ENCODE measurements around the gene GNAL. TPM values are rescaled to one million over a fixed set of nuclear protein-coding genes. Genes with fewer than 3 reads are reported as not detected.
"Not testable (repeated sequence)": the region's sequence is repeated elsewhere in the genome, so short reads cannot be mapped to it uniquely, and the experiment has no call there.

Gene GNAL
- total RNA-seq, 6 experiments from 2014 or later = 0.09 to 0.21 (median 0.17) TPM

DNA sequence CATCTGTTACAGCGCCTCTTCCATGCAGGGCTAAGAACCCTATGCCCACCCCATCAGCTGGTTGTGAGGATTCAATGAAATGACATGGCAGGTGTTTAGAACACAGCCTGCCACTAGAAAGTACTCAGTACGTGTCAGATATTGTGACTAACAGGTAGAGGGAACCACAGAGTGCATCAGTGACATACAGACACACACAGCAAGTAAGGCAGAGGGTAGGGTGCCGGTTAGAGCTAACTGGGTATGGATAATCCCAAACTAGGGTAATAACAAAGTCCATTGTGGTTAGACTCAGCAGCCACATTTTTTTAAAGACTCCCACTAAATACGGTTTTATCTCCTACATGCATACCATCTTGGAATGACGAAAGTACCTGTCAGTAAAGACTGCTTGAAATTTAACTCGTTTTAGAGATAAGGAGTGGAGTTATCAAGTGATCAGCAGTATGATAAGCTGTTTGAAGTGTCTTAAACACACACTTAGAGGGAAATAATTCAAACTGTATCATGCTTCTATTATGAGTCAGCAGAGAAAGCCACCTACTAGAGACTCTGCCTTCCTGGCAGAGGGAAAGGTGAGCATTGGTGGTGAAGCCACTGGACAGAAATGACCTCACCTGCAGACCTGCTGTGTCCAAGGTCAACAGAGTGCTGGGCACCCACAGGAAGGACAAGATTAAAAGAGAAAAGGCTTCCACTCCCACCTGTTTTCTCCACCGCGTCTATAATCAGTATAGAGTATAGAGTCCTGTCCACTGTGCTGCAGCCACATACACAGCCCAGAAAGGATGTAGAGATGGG, 198.5 kb downstream of the GNAL start:
- no peak for DNase-seq
- no peaks in the 10 kb centered on the region; the same call in 1 of the 2 replicates for H3K27me3 Mint-ChIP-seq (ENCODE audit: insufficient read depth)
- H3K4me1 Mint-ChIP-seq (ENCODE audit: low read depth) = peaks cover 26% of the 10 kb centered on the region
- TF ChIP-seq, protein P1, sequence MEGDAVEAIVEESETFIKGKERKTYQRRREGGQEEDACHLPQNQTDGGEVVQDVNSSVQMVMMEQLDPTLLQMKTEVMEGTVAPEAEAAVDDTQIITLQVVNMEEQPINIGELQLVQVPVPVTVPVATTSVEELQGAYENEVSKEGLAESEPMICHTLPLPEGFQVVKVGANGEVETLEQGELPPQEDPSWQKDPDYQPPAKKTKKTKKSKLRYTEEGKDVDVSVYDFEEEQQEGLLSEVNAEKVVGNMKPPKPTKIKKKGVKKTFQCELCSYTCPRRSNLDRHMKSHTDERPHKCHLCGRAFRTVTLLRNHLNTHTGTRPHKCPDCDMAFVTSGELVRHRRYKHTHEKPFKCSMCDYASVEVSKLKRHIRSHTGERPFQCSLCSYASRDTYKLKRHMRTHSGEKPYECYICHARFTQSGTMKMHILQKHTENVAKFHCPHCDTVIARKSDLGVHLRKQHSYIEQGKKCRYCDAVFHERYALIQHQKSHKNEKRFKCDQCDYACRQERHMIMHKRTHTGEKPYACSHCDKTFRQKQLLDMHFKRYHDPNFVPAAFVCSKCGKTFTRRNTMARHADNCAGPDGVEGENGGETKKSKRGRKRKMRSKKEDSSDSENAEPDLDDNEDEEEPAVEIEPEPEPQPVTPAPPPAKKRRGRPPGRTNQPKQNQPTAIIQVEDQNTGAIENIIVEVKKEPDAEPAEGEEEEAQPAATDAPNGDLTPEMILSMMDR (IDR thresholded peaks at IDR 0.05) = no peak
- no peak overlapping the region; the same call in 1 of the 2 replicates for H3K27ac Mint-ChIP-seq
- peaks cover 16% of the 10 kb centered on the region for H3K36me3 Mint-ChIP-seq (ENCODE audit: low read depth)
- H3K4me3 Mint-ChIP-seq = no peak overlapping the region
- no peaks in the 10 kb centered on the region for H3K9me3 Mint-ChIP-seq

DNA sequence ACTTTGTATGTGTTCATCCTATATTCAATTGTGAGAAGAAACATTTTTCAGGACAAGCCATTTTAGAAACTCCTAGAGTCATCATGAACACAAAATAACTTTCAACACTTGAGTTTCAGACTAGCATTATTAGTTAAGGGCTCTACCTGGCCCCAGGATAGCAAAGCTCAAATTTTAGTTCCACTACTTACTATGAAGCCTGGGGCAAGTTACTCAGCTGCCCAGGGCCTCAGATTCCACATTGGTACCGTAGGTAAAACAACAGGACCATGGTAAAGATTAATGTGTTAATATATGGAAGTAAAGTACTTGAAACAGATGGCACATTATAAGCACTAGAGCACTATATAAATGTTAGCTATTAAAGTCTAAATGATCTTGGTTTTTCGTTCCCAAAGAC, 199.7 kb downstream of the GNAL start:
- no peak overlapping the region for H3K4me3 Mint-ChIP-seq
- TF ChIP-seq, protein P1 (IDR thresholded peaks at IDR 0.05) = no peak
- no peak overlapping the region for H3K27ac Mint-ChIP-seq
- peaks cover 28% of the 10 kb centered on the region for H3K36me3 Mint-ChIP-seq (ENCODE audit: low read depth)
- H3K9me3 Mint-ChIP-seq = no peaks in the 10 kb centered on the region
- no peak for DNase-seq
- no peaks in the 10 kb centered on the region; the same call in 1 of the 2 replicates for H3K27me3 Mint-ChIP-seq (ENCODE audit: insufficient read depth)
- peaks cover 28% of the 10 kb centered on the region for H3K4me1 Mint-ChIP-seq (ENCODE audit: low read depth)

DNA sequence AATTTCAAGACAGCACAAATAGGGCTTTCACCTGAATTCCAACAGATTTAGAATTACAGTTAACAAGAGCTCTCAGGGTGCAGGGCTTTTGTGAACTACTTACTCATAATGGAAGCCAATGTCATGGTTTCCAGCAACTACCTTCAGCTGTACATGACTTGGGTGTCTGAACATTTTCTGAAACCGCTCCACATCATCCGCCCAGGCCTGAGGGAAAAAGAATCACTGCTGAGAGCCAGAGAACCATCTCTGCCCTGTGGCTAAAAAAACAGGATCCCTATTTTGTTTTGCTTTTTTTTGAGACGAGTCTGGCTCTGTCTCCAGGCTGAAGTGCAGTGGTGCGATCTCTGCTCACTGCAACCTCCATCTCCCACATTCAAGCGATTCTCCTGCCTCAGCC, 200.2 kb downstream of the GNAL start:
- Mint-ChIP-seq H3K4me1 (ENCODE audit: low read depth) (peaks cover 31% of the 10 kb centered on the region), H3K4me3 (no peak overlapping the region), H3K9me3 (no peaks in the 10 kb centered on the region), H3K27me3 (ENCODE audit: insufficient read depth) (no peaks in the 10 kb centered on the region; the same call in 1 of the 2 replicates), H3K27ac (no peak overlapping the region), H3K36me3 (ENCODE audit: low read depth) (peaks cover 29% of the 10 kb centered on the region)
- no peak for DNase-seq
- TF ChIP-seq, protein P1 (IDR thresholded peaks at IDR 0.05) = no peak

DNA sequence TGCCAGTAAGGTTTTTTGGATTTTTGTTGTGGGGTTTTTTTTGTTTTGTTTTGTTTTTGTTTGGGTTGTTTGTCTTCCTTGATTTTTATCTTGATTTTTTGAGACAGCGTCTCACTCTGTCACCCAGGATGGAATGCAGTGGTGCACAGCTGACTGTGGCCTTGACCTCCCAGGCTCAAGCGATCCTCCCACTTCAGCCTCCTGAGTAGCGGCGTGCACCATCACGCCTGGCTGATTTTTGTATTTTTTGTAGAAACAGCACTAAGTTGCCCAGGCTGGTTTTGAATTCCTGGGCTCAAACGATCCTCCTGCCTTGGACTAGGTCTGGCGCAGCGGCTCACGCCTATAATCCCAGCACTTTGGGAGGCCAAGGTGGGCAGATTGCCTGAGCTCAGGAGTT, 202.7 kb downstream of the GNAL start:
- H3K9me3 Mint-ChIP-seq = no peaks in the 10 kb centered on the region
- peaks cover 38% of the 10 kb centered on the region for H3K36me3 Mint-ChIP-seq (ENCODE audit: low read depth)
- TF ChIP-seq, protein P1 (IDR thresholded peaks at IDR 0.05) = no peak
- H3K27me3 Mint-ChIP-seq (ENCODE audit: insufficient read depth) = no peaks in the 10 kb centered on the region; the same call in 1 of the 2 replicates
- H3K27ac Mint-ChIP-seq = no peak overlapping the region
- peaks cover 38% of the 10 kb centered on the region for H3K4me1 Mint-ChIP-seq (ENCODE audit: low read depth)
- no peak overlapping the region for H3K4me3 Mint-ChIP-seq
- no peak for DNase-seq

DNA sequence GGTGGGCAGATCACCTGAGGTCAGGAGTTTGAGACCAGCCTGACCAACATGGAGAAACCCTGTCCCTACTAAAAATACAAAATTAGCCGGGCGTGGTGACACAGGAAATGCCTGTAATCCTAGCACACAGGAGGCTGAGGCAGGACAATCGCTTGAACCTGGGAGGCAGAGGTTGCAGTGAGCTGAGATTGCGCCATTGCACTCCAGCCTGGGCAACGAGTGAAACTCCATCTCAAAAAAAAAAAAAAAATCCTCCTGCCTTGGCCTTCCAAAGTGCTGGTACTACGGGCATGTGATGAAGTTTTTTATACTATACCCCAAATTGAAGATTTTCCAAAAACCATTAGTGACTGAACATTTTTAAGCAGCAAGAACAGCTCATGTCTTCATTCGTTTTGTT, 203.4 kb downstream of the GNAL start:
- Mint-ChIP-seq H3K36me3 (ENCODE audit: low read depth) (peaks cover 41% of the 10 kb centered on the region), H3K4me1 (ENCODE audit: low read depth) (peaks cover 33% of the 10 kb centered on the region)
- not testable (repeated sequence) for H3K27ac Mint-ChIP-seq; H3K4me3 Mint-ChIP-seq; H3K9me3 Mint-ChIP-seq; H3K27me3 Mint-ChIP-seq (ENCODE audit: insufficient read depth); DNase-seq

DNA sequence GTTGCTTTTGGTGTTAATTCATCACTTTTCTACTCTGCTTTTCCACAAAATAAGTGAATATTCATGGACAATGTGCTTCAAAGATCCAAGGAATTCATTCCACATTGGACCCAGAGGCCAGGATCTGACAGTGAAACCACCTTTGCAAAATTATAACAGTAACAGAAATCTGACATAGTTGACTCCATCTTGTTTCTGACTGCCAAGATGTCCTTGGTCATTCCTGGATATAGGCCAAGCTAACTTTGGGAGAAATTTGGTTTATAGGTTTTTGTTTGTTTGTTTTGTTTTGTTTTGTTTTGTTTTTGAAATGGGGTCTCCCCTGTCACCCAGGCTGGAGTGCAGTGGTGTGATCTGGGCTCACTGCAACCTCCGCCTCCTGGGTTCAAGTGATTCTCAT, 208.7 kb downstream of the GNAL start:
- H3K27me3 Mint-ChIP-seq (ENCODE audit: insufficient read depth) = no peaks in the 10 kb centered on the region
- TF ChIP-seq, protein P1 (IDR thresholded peaks at IDR 0.05) = no peak
- H3K36me3 Mint-ChIP-seq (ENCODE audit: low read depth) = peaks cover 49% of the 10 kb centered on the region
- no peaks in the 10 kb centered on the region for H3K9me3 Mint-ChIP-seq
- H3K4me3 Mint-ChIP-seq = no peak overlapping the region
- no peak for DNase-seq
- H3K27ac Mint-ChIP-seq = no peak overlapping the region
- peaks cover 24% of the 10 kb centered on the region for H3K4me1 Mint-ChIP-seq (ENCODE audit: low read depth)
